BLaER1 treated with 17β-estradiol and CSF1 and Interleukin-3, amounts not matched to agents 10 nM and 100 nM (cell line): ENCODE measurements around the gene DHX8.
"Not testable (repeated sequence)": the region's sequence is repeated elsewhere in the genome, so short reads cannot be mapped to it uniquely, and the experiment has no call there.

Experiments
- H3K27ac ChIP-seq, 11 experiments: shearing (Covaris generic); formaldehyde crosslinking; 2 replicates each; pipeline ENCODE4 v1.8.1; 2022
- H3K27me3 ChIP-seq, 11 experiments: shearing (Covaris generic); formaldehyde crosslinking; 2 replicates each; pipeline ENCODE4 v1.8.1; 2022
- H3K36me3 ChIP-seq, 11 experiments: shearing (Covaris generic); formaldehyde crosslinking; 2 replicates each; pipeline ENCODE4 v1.8.1; 2022
- H3K4me1 ChIP-seq, 10 experiments: shearing (Covaris generic); formaldehyde crosslinking; 2 replicates each; pipeline ENCODE4 v1.8.1; 2022
- H3K4me2 ChIP-seq, 11 experiments: shearing (Covaris generic); formaldehyde crosslinking; 2 replicates each; pipeline ENCODE4 v1.8.1; 2022
- H3K4me3 ChIP-seq, 10 experiments: shearing (Covaris generic); formaldehyde crosslinking; 2 replicates each; pipeline ENCODE4 v1.8.1; 2022
- H3K9ac ChIP-seq, 11 experiments: shearing (Covaris generic); formaldehyde crosslinking; 2 replicates each; pipeline ENCODE4 v1.8.1; 2022
- H3K9me3 ChIP-seq, 11 experiments: shearing (Covaris generic); formaldehyde crosslinking; replicated peaks in 1 of 11; 2 replicates each; pipeline ENCODE4 v1.8.1; 2022
- H4K20me1 ChIP-seq, 11 experiments: shearing (Covaris generic); formaldehyde crosslinking; 2 replicates each; pipeline ENCODE4 v1.8.1; 2022
- Cebpa-rat ChIP-seq, 11 experiments: shearing (Covaris generic); IDR thresholded peaks; 2 replicates each; pipeline ENCODE4 v1.8.1; 2022

Gene DHX8

DNA sequence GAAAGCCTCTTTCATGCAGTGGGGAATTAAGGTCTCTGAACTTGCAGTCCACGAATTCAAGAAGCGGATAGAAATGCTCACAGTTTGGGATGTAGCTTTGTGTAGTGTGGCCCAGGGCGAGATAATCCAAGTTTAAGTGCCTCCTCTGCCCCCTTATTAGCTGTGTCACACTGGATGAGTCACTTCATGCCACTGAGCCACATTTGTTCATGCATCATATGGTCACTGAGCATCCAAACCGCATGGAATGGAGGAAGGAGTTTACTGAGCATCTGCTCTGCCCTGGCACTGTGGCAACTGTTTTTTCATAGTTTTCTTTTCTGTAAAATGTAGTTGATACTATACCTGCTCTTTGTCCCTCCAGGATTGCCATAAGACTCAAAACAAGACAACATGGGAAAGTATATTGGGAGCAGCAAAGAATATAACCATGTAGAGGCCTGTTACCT lies 15.1 kb upstream of the DHX8 start:
- Histone ChIP-seq H3K4me2 (peak overlapping the region; percentile 28 to 61 (median 46); a peak in 17 of 22 replicates), H3K4me1 (peaks cover 16 to 37% (median 18%) of the 10 kb centered on the region in 10 experiments), H4K20me1 (no peaks in the 10 kb centered on the region), H3K9me3 (no peaks in the 10 kb centered on the region), H3K9ac (no peak overlapping the region), H3K4me3 (no peak overlapping the region), H3K27me3 (no peaks in the 10 kb centered on the region), H3K36me3 (no peaks in the 10 kb centered on the region), H3K27ac (no peak overlapping the region)
- no peak for TF ChIP-seq Cebpa-rat (IDR thresholded peaks at IDR 0.05)

DNA sequence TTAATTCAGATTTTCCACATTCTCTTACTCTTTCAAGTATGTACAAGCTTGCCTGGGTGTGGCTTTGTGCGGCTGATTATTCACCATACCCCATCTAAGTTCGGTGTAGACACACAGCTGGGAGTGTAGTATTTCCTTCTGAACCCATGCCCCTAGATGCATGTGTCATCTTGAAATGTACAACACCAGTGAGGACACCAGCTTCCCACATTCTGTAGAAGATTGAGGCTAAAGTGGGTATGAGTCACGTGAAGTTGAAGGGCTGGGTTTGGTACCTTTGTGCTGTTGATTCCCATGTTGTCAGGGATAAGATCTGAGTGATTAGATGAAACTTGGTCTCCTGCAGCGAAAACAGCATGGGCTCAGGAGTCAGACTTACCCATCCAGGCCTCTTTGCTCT lies 14.6 kb upstream of the DHX8 start:
- Histone ChIP-seq H3K9me3 (no peaks in the 10 kb centered on the region), H3K4me3 (no peak overlapping the region), H3K9ac (no peak overlapping the region), H3K36me3 (no peaks in the 10 kb centered on the region), H3K27me3 (no peaks in the 10 kb centered on the region), H3K4me2 (peak overlapping the region in 8 of 11 experiments; percentile 28 to 61 (median 43); a peak in 11 of 22 replicates), H3K4me1 (peaks cover 16 to 34% (median 18%) of the 10 kb centered on the region in 10 experiments), H3K27ac (no peak overlapping the region), H4K20me1 (no peaks in the 10 kb centered on the region)
- TF ChIP-seq Cebpa-rat (IDR thresholded peaks at IDR 0.05): no peak

DNA sequence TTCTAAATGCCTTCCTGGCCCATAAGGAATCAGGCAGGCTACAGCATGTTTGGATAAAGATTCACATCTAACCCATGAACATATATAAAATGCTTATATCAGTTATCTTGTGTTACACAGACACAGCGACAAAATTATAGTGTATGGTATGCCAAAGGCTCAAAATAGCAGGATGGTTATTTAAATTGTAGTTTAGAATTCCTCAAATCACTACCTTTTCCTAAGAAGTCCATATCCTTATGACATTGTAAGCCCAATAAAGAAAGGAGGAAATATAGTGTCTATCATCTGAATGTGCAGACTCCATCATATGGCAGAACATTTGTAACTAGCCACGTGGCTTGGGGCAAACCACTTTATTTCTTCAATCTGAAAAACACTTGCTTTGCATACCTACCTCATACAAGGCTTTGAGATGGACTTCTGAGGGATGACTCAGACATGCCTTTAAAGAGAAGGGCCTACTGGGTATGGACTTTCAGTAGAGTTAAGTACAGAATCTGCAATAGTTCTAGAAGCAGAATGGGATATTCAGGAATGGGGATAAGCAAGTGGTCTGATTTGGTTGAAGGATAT lies 12.1 kb upstream of the DHX8 start:
- Histone ChIP-seq H3K9me3 (no peaks in the 10 kb centered on the region), H3K36me3 (no peaks in the 10 kb centered on the region), H4K20me1 (no peaks in the 10 kb centered on the region), H3K27ac (no peak overlapping the region), H3K9ac (no peak overlapping the region), H3K4me3 (no peak overlapping the region), H3K4me2 (no peak overlapping the region), H3K27me3 (no peaks in the 10 kb centered on the region), H3K4me1 (peaks cover 16 to 21% (median 18%) of the 10 kb centered on the region in 10 experiments)
- no peak for TF ChIP-seq Cebpa-rat (IDR thresholded peaks at IDR 0.05)

DNA sequence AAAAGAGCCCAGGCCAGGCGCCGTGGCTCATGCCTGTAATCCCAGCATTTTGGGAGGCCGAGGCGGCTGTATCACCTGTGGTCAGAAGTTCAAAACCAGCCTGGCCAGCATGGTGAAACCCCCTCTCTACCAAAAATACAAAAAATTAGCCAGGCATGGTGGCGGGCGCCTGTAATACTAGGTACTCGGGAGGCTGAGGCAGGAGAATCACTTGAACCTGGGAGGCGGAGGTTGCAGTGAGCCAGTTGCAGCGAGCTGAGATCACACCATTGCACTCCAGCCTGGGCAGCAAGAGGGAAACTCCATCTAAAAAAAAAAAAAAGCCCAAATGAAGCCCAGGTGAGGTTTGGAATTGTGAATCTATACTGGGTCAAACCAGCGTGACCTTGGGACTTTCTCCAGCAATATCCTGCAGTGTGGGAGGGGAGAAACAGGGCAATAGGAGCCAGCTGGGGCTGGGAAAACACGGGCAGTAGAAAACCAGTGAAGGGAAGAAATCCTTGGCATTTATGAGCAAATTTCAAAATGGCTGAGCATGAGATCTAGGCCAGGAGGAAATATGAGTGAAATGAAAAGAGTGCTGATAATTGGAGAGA lies 8.2 kb upstream of the DHX8 start:
- no peaks in the 10 kb centered on the region for H3K27me3 ChIP-seq
- no peak overlapping the region for H3K27ac ChIP-seq
- TF ChIP-seq Cebpa-rat (IDR thresholded peaks at IDR 0.05): no peak
- H3K36me3 ChIP-seq: no peaks in the 10 kb centered on the region
- no peak overlapping the region for H3K9ac ChIP-seq
- H3K4me3 ChIP-seq: no peak overlapping the region
- H3K4me1 ChIP-seq: no peaks in the 10 kb centered on the region
- no peaks in the 10 kb centered on the region for H4K20me1 ChIP-seq
- no peaks in the 10 kb centered on the region for H3K9me3 ChIP-seq
- no peak overlapping the region for H3K4me2 ChIP-seq

DNA sequence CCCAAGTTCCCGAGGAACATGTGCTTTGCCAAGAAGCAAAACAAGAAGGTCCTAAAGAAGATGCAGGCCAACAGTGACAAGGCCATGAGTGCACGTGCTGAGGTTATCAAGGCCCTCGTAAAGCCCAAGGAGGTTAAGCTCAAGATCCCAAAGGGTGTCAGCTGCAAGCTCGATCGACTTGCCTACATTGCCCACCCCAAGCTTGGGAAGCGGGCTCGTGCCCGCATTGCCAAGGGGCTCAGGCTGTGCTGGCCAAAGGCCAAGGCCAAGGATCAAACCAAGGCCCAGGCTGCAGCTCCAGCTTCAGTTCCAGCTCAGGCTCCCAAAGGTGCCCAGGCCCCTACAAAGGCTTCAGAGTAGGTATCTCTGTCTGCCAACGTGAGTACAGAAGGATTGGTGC lies 7.5 kb upstream of the DHX8 start:
- H3K9me3 ChIP-seq, H3K27ac ChIP-seq, H3K9ac ChIP-seq, H3K27me3 ChIP-seq, H3K4me2 ChIP-seq, H4K20me1 ChIP-seq, H3K36me3 ChIP-seq, H3K4me1 ChIP-seq, H3K4me3 ChIP-seq: not testable (repeated sequence)

DNA sequence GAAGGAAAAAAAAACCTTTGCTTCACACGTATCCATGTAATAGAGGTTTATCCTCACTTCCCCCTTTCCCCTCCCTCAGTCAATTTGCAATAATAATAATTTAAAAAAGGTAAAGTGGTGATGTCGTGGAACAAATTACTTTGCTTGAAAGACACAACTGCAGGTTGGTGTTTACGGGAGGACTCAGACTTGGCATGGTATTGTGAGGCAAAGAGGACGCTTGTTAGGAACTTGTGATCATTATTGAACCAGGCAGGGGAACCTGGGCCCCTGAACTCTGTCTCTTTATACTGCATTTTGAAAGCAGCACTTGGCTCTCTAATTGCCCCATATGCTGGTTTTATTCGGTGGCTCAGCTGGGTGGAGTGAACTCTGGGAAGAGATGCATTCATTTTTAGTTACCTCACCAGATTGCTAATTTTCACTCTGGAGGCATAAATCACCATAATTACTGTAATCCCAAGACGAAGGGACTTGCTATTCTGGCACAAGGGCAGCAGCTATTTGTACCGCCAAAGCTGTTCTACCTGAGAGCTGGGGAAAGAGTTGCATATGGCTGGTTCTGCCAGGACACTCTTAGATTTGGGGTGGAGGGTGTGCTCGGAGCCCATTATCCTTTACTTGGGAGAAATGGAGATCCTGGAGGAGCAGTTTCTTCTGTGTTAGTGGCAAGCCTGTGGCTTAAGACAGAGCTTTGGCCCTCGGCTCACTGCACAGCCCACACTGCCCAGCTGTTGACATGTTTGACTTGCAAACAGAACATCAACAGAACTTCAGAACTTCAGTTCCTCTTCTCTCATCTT lies 5.7 kb upstream of the DHX8 start:
- no peaks in the 10 kb centered on the region for H4K20me1 ChIP-seq
- no peak overlapping the region for H3K4me2 ChIP-seq
- no peak for TF ChIP-seq Cebpa-rat (IDR thresholded peaks at IDR 0.05)
- no peaks in the 10 kb centered on the region for H3K9me3 ChIP-seq
- no peak overlapping the region for H3K4me3 ChIP-seq
- no peaks in the 10 kb centered on the region for H3K36me3 ChIP-seq
- no peak overlapping the region for H3K9ac ChIP-seq
- H3K27ac ChIP-seq: no peak overlapping the region
- peaks cover 7 to 13% (median 10%) of the 10 kb centered on the region in 10 experiments; a peak in 18 of 20 replicates for H3K4me1 ChIP-seq
- H3K27me3 ChIP-seq: no peaks in the 10 kb centered on the region

DNA sequence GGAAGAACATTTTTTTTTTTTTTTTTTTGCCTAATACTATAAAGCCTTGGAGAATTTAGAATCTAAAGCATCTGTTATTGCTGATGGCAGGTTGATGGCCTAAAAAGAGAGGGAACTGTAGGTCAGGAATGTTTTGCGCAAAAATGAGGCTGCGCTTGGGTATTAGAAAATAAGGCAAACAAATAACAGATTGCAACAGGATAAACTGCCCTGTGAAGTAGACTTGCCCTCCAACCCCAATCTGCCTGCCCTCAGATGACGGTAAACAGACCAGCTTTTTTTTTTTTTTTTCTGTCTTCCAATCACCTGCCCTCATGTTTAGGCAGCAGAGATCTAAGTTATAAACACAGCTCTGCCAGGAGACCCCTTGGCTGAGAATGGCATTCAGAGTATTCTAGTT lies 3.8 kb upstream of the DHX8 start:
- Histone ChIP-seq H3K27ac (no peak overlapping the region), H3K4me2 (no peak overlapping the region), H4K20me1 (peaks cover 0 to 8% (median 0%) of the 10 kb centered on the region in 11 experiments; a peak in 4 of 22 replicates), H3K36me3 (no peaks in the 10 kb centered on the region), H3K27me3 (no peaks in the 10 kb centered on the region), H3K9ac (no peak overlapping the region), H3K4me3 (no peak overlapping the region), H3K4me1 (peaks cover 16 to 23% (median 19%) of the 10 kb centered on the region in 10 experiments), H3K9me3 (no peaks in the 10 kb centered on the region)
- TF ChIP-seq Cebpa-rat (IDR thresholded peaks at IDR 0.05): no peak

DNA sequence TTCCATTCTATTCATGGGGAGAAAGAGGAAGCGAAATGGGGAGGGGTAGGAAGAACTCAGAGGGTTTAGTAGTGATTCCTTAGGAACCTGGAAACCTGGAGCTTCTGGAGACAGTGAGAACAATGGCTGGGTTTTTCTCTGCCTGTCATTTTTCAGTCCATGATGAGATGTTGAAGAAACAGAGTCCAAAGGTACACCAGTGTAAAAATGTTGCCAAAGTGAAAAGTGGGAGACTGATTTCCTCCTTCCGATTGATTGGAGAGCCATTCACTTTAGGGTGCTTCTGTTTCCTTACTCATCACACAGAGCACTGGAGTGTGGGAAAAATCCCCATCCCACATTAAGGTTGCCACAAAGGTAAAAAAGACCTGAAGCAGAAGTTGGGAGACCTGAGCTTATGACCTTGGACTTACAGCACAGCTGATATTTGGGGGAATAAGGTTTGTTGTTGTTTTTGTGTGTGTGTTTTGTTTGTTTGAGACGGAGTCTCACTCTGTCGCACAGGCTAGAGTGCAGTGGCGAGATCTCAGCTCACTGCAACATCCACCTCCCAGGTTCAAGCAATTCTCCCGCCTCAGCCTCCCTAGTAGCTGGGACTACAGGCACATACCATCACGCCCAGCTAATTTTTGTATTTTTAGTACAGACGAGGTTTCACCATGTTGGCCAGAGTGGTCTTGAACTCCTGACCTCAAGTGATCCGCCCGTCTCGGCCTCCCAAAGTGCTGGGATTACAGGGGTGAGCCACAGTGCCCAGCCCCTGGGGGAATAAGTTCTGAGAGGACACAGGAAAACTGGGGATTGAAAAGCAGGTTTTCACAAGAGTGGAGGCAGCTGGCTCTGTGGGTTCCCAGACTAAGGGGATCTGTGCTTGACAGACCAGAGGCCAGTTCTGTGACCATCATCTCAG lies 1.4 kb upstream of the DHX8 start:
- Histone ChIP-seq H3K9ac (peak overlapping the region; percentile 67 to 94 (median 86); a peak in 17 of 22 replicates), H4K20me1 (peaks cover 0 to 32% (median 8%) of the 10 kb centered on the region in 11 experiments; a peak in 11 of 22 replicates), H3K4me3 (no peak overlapping the region), H3K4me1 (peaks cover 29 to 44% (median 38%) of the 10 kb centered on the region in 10 experiments), H3K9me3 (no peaks in the 10 kb centered on the region), H3K36me3 (no peaks in the 10 kb centered on the region), H3K27me3 (no peaks in the 10 kb centered on the region), H3K4me2 (peak overlapping the region; percentile 55 to 90 (median 71); a peak in 20 of 22 replicates), H3K27ac (peak overlapping the region; percentile 69 to 91 (median 72); a peak in 21 of 22 replicates)
- TF ChIP-seq Cebpa-rat (IDR thresholded peaks at IDR 0.05): no peak

DNA sequence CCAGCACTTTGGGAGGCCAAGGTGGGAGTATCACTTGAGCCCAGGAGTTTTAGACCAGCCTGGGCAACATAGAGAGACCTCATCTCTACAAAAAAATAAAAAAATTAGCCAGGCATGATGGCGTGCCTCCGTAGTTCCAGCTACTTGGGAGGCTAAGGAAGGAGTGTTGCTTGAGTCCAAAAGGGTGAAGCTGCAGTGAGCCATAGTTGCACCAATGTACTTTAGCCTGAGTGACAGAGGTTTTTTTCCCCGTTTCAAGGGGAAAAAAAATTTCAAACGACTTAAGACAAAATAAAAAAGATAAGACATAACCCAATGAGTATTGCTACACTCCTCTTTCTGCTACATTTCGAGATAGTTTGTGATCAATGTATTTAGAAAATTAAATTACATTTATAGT lies 6.8 kb downstream of the DHX8 start:
- Histone ChIP-seq H3K9me3 (no peaks in the 10 kb centered on the region), H3K36me3 (peaks cover 63 to 74% (median 69%) of the 10 kb centered on the region in 11 experiments), H3K4me2 (no peak overlapping the region), H3K4me3 (no peak overlapping the region), H4K20me1 (peaks cover 8 to 52% (median 33%) of the 10 kb centered on the region in 11 experiments; a peak in 16 of 22 replicates), H3K9ac (no peak overlapping the region), H3K27ac (no peak overlapping the region), H3K4me1 (peaks cover 6 to 19% (median 11%) of the 10 kb centered on the region in 10 experiments), H3K27me3 (no peaks in the 10 kb centered on the region)
- no peak for TF ChIP-seq Cebpa-rat (IDR thresholded peaks at IDR 0.05)

DNA sequence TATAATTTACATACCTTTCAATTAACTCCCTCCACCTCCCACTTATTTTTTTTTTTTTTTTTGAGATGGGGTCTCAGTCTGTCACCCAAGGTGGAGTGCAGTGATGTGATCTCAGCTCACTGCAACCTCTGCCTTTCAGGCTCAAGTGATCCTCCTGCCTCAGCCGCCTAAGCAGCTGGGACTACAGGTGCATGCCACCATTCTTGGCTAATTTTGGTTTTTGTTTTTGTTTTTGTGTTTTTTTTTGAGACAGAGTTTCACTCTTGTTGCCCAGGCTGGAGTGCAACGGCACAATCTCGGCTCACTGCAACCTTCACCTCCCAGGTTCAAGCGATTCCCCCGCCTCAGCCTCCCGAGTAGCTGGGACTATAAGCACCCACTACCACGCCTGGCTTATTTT lies 25.7 kb downstream of the DHX8 start:
- Histone ChIP-seq H3K36me3 (peaks cover 97 to 100% (median 100%) of the 10 kb centered on the region in 11 experiments), H4K20me1 (peaks cover 0 to 29% (median 0%) of the 10 kb centered on the region in 11 experiments; a peak in 3 of 22 replicates)
- not testable (repeated sequence) for H3K9me3 ChIP-seq, H3K27me3 ChIP-seq, H3K4me3 ChIP-seq, H3K27ac ChIP-seq, H3K4me2 ChIP-seq, H3K4me1 ChIP-seq, H3K9ac ChIP-seq

DNA sequence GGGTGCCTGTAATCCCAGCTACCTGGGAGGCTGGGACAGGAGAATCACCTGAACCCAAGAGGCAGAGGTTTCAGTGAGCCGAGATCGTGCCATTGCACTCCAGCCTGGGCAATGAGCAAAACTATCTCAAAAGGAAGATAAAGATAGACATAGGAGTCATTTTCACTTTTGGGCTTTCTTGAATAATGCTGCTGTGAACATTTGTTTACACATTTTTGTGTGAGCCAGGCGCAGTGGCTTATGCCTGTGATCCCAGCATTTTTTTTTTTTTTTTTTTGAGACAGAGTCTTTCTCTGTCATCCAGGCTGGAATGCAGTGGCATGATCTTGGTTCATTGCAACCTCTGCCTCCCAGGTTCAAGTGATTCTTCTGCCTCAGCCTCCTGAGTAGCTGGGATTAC lies 27.4 kb downstream of the DHX8 start:
- peaks cover 95 to 100% (median 98%) of the 10 kb centered on the region in 11 experiments for H3K36me3 ChIP-seq
- H3K27me3 ChIP-seq: not testable (repeated sequence)

More for the DNA sequence above, 27.4 kb downstream of the DHX8 start:
- not testable (repeated sequence) for H3K4me3 ChIP-seq, H3K27ac ChIP-seq, H3K9ac ChIP-seq, H3K9me3 ChIP-seq, H3K4me2 ChIP-seq
- Histone ChIP-seq H4K20me1 (peaks cover 0 to 29% (median 4%) of the 10 kb centered on the region in 11 experiments; a peak in 8 of 22 replicates), H3K4me1 (peaks cover 0 to 12% (median under 1%) of the 10 kb centered on the region in 10 experiments; a peak in 9 of 20 replicates)
